Endothelial cell of umbilical vein (primary cell): ENCODE results near the gene SLC66A2. TPM values are rescaled to one million over a fixed set of nuclear protein-coding genes. Genes with fewer than 3 reads are reported as not detected.

ENCODE experiments used
- BruUV-seq: library from RNA; stranded (reverse); fragments of 400-500 nt; replicated peaks from 2 replicates; lab custom pipeline; 2021; lab: Mats Ljungman, UMichigan
- CTCF ChIA-PET: fragments of 300-600, 350-600 bp; sonication (Branson Sonifier 250); formaldehyde crosslinking; loops from one replicate; lab custom pipeline; 2021; ENCODE audit warnings: antibody characterized with exemption, inconsistent platforms; lab: Charles Lee
- POLR2A ChIA-PET: fragments of 300-600, 350-600 bp; sonication (Branson Sonifier 250); formaldehyde crosslinking; loops from one replicate; lab custom pipeline; 2021; ENCODE audit warnings: antibody characterized with exemption, inconsistent platforms; lab: Charles Lee
- DNase-seq: peaks from one replicate; pipeline ENCODE4 v3.0.0-alpha.2; 2011; ENCODE audit warnings: low read depth, low spot score
- FAIRE-seq: peaks from 2 replicates; lab custom pipeline; 2011; peaks lifted over from hg19 to GRCh38; lab: Jason Lieb, UNC
- H2AFZ ChIP-seq: 2 replicates; pipeline ENCODE4 v1.6.0; 2012; ENCODE audit warnings: low read depth, low read length, control low read depth, inconsistent platforms
- H3K27ac ChIP-seq: 2 replicates; pipeline ENCODE4 v1.5.1; 2011; ENCODE audit warnings: low read depth, mild to moderate bottlenecking, control low read depth, low read length, moderate library complexity; ENCODE audit not compliant: insufficient read depth
- H3K27me3 ChIP-seq, 2 experiments: 2 replicates each; pipeline versions ENCODE4 v1.6.0 to v1.6.1; 2011; ENCODE audit warnings: low read length in 2 of 2, mixed read lengths in 1 of 2; ENCODE audit not compliant: control insufficient read depth in 2 of 2, insufficient read depth in 2 of 2
- H3K36me3 ChIP-seq, 2 experiments: 2 replicates in 1 of 2; 3 replicates in 1 of 2; pipeline ENCODE4 v1.5.1; 2011; ENCODE audit warnings: low read length in 2 of 2, mild to moderate bottlenecking in 1 of 2, moderate library complexity in 1 of 2; ENCODE audit not compliant: control insufficient read depth in 2 of 2, insufficient read depth in 2 of 2; ENCODE audit errors: extremely low read depth in 1 of 2
- H3K4me1 ChIP-seq: 3 replicates; pipeline ENCODE4 v1.5.1; 2011; ENCODE audit warnings: mild to moderate bottlenecking, low read length; ENCODE audit not compliant: control insufficient read depth, insufficient read depth; ENCODE audit errors: extremely low read depth
- H3K4me2 ChIP-seq: 2 replicates; pipeline ENCODE4 v1.6.1; 2011; ENCODE audit warnings: low read length, control low read depth, mixed read lengths; ENCODE audit not compliant: insufficient read depth
- H3K4me3 ChIP-seq, 3 experiments: fragments of 200-600 bp in 1 of 3; sonication (generic), shearing (Covaris generic) in 1 of 3; replicated peaks in 1 of 3; 2 replicates each; pipeline ENCODE4 v1.5.1; 2011 to 2016; ENCODE audit warnings: control low read depth in 3 of 3, low read length in 3 of 3, mild to moderate bottlenecking in 2 of 3, inconsistent platforms in 1 of 3, low read depth in 1 of 3, moderate library complexity in 1 of 3; ENCODE audit not compliant: insufficient read depth in 1 of 3
- H3K79me2 ChIP-seq: 2 replicates; pipeline ENCODE4 v1.6.0; 2012; ENCODE audit warnings: low read length, inconsistent platforms; ENCODE audit not compliant: control insufficient read depth, insufficient read depth
- H3K9ac ChIP-seq: replicated peaks from 2 replicates; pipeline ENCODE3; 2011; ENCODE audit warnings: low read length, control low read depth; ENCODE audit not compliant: insufficient read depth; ENCODE audit errors: extremely low read depth
- H3K9me1 ChIP-seq: replicated peaks from 3 replicates; pipeline ENCODE4 v1.6.0; 2011; ENCODE audit warnings: mild to moderate bottlenecking, low read length; ENCODE audit not compliant: control insufficient read depth, insufficient read depth; ENCODE audit errors: extremely low read depth
- H3K9me3 ChIP-seq: replicated peaks from 2 replicates; pipeline ENCODE4 v1.5.1; 2012; ENCODE audit warnings: low read length, inconsistent platforms; ENCODE audit not compliant: control insufficient read depth, insufficient read depth
- H4K20me1 ChIP-seq: replicated peaks from 2 replicates; pipeline ENCODE3; 2011; ENCODE audit warnings: mild to moderate bottlenecking, low read length; ENCODE audit not compliant: control insufficient read depth, insufficient read depth; ENCODE audit errors: extremely low read depth
- EZH2 ChIP-seq: IDR thresholded peaks from 2 replicates; pipeline ENCODE4 v1.6.1; 2012; ENCODE audit warnings: borderline replicate concordance, low read depth, mild to moderate bottlenecking, moderate library complexity, low read length, inconsistent platforms; ENCODE audit not compliant: severe bottlenecking
- FOS ChIP-seq: IDR thresholded peaks from 2 replicates; pipeline ENCODE4 v1.6.1; 2011; ENCODE audit warnings: mild to moderate bottlenecking, low read length, moderate library complexity, borderline replicate concordance; ENCODE audit not compliant: insufficient read depth
- GATA2 ChIP-seq: IDR thresholded peaks from 2 replicates; pipeline ENCODE4 v1.7.0; 2011; ENCODE audit warnings: low read depth, mild to moderate bottlenecking, moderate library complexity, mixed read lengths, low read length; ENCODE audit not compliant: insufficient read length, insufficient read depth
- JUN ChIP-seq: IDR thresholded peaks from 2 replicates; pipeline ENCODE4 v1.6.1; 2011; ENCODE audit warnings: borderline replicate concordance, low read depth; ENCODE audit not compliant: insufficient read length, insufficient read depth
- MYC ChIP-seq: IDR thresholded peaks from one replicate; pipeline ENCODE4 v1.6.1; 2011; ENCODE audit warnings: mild to moderate bottlenecking, low read depth, low read length
- POLR2A ChIP-seq: IDR thresholded peaks from 2 replicates; pipeline ENCODE4 v1.6.1; 2012; ENCODE audit warnings: low read depth, mild to moderate bottlenecking, control low read depth, low read length
- POLR2AphosphoS5 ChIP-seq: IDR thresholded peaks from 2 replicates; pipeline ENCODE4 v1.6.1; 2012; ENCODE audit warnings: low read depth, mild to moderate bottlenecking, control low read depth, low read length, moderate library complexity; ENCODE audit not compliant: insufficient read depth
- dilution Hi-C: fragments of 300-500 bp; cut with MboI; formaldehyde crosslinking; loops from one replicate; pipeline ENCODE4 v1.15.0; 2019; ENCODE audit warnings: low sequenced_read_pairs; ENCODE audit not compliant: extremely low pct_ligation_motif_present
- intact Hi-C: fragments of 100-400 bp; cut with micrococcal nuclease; formaldehyde crosslinking; loops from one replicate; pipeline ENCODE4 v1.10.0; 2022
- polyA plus RNA-seq, 4 experiments: library from polyadenylated mRNA; depleted of rRNA in 3 of 4; stranded (reverse) in 3 of 4; unstranded in 1 of 4; fragments of >200 nt; gene quantifications; 2 replicates each; pipeline versions ENCODE4 v1.2.1 to v1.2.3, GENCODE V29; 2011 to 2012; ENCODE audit warnings: missing spikeins in 1 of 4
- total RNA-seq: library from RNA; stranded (reverse); gene quantifications from 2 replicates; pipeline ENCODE4 v1.2.3, GENCODE V29; 2021
- TF ChIP-seq, protein P1 (sequence below): IDR thresholded peaks from 2 replicates; pipeline ENCODE4 v1.6.1; 2011; ENCODE audit not compliant: insufficient read depth, insufficient read length
- TF ChIP-seq, protein P2 (sequence below), 2 donors: IDR thresholded peaks; 1 replicate in 1 of 2; 2 replicates in 1 of 2; pipeline ENCODE4 v1.5.1; 2011; ENCODE audit warnings: low read length in 2 of 2, mild to moderate bottlenecking in 2 of 2, moderate library complexity in 2 of 2, control low read depth in 1 of 2, inconsistent platforms in 1 of 2, low read depth in 1 of 2; ENCODE audit not compliant: insufficient read depth in 1 of 2; ENCODE audit errors: extremely low read depth in 1 of 2

Gene SLC66A2
- total and polyA plus RNA-seq, 2 donors (not counting 3 experiments of a cell fraction or from before 2014, with no cell fraction given) = 32.5 to 37.1 TPM

- peaks cover 7 to 9% of the 10 kb centered on the region in 2 experiments for H3K36me3 ChIP-seq
- H3K4me2 ChIP-seq = no peak overlapping the region
- intact Hi-C loops (no loop called here), dilution Hi-C loops (no loop called here)
- H3K27me3 ChIP-seq = no peaks in the 10 kb centered on the region
- POLR2A ChIA-PET = no interaction called here
- no peak overlapping the region for H3K27ac ChIP-seq
- CTCF ChIA-PET = no interaction called here
- H3K4me3 ChIP-seq = no peak overlapping the region
- BruUV-seq = no TSS peak
- TF ChIP-seq, protein P1, sequence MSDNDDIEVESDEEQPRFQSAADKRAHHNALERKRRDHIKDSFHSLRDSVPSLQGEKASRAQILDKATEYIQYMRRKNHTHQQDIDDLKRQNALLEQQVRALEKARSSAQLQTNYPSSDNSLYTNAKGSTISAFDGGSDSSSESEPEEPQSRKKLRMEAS = no peak
- TF ChIP-seq, protein P2, sequence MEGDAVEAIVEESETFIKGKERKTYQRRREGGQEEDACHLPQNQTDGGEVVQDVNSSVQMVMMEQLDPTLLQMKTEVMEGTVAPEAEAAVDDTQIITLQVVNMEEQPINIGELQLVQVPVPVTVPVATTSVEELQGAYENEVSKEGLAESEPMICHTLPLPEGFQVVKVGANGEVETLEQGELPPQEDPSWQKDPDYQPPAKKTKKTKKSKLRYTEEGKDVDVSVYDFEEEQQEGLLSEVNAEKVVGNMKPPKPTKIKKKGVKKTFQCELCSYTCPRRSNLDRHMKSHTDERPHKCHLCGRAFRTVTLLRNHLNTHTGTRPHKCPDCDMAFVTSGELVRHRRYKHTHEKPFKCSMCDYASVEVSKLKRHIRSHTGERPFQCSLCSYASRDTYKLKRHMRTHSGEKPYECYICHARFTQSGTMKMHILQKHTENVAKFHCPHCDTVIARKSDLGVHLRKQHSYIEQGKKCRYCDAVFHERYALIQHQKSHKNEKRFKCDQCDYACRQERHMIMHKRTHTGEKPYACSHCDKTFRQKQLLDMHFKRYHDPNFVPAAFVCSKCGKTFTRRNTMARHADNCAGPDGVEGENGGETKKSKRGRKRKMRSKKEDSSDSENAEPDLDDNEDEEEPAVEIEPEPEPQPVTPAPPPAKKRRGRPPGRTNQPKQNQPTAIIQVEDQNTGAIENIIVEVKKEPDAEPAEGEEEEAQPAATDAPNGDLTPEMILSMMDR (IDR thresholded peaks at IDR 0.05; ENCODE audit: extremely low read depth in 1 of 2, insufficient read depth in 1 of 2, low read depth in 1 of 2, low read length in 2 of 2) = no peak
- TF ChIP-seq JUN = no peak
- TF ChIP-seq POLR2A = no peak
- TF ChIP-seq FOS = no peak
- no peak for TF ChIP-seq MYC
- no peak for TF ChIP-seq EZH2
- TF ChIP-seq POLR2AphosphoS5 = no peak
- TF ChIP-seq GATA2 = no peak
- H3K4me1 ChIP-seq = peaks cover 13% of the 10 kb centered on the region
- no peak overlapping the region for H3K9ac ChIP-seq
- no peaks in the 10 kb centered on the region for H3K9me3 ChIP-seq
- peaks cover 100% of the 10 kb centered on the region for H3K79me2 ChIP-seq
- H3K9me1 ChIP-seq = no peaks in the 10 kb centered on the region
- DNase-seq (no peak), FAIRE-seq (no peak)
- H4K20me1 ChIP-seq = no peaks in the 10 kb centered on the region
- H2AFZ ChIP-seq = no peak overlapping the region
These were observed 31.3 kb upstream of the SLC66A2 start for GRCh38 chr18:79982736-79983135.
